ENCODE data around the gene XIRP2. TPM values are rescaled to one million over a fixed set of nuclear protein-coding genes. Genes with fewer than 3 reads are reported as not detected.

XIRP2 gene
- total and polyA plus RNA-seq, 10 of the 15 experiments (the other 5 are each of a cell fraction or from before 2014, with no cell fraction given), result 0.03 TPM; not detected in 9

GRCh38 chr2:166921261-166921896 lies 33.1 kb downstream of the XIRP2 start:
- intact Hi-C loops (cut with micrococcal nuclease; ENCODE audit: unreplicated experiment), result no loop called here
- Histone ChIP-seq H2AFZ (ENCODE audit: control insufficient read depth, low read depth, low read length) (no peak overlapping the region), H3K4me3 (no peak overlapping the region), H3K9ac (ENCODE audit: control insufficient read depth, insufficient read depth, low read length) (no peak overlapping the region), H4K20me1 (ENCODE audit: control insufficient read depth, insufficient read depth) (no peaks in the 10 kb centered on the region), H3K36me3 (ENCODE audit: control insufficient read depth in 2 of 2, insufficient read depth in 2 of 2, low read length in 1 of 2) (no peaks in the 10 kb centered on the region), H3K9me3 (replicated peaks; ENCODE audit: control insufficient read depth, insufficient read depth, low read length) (no peaks in the 10 kb centered on the region), H3K27me3 (replicated peaks in 1 of 2; ENCODE audit: control insufficient read depth in 2 of 2, insufficient read depth in 2 of 2, low read length in 1 of 2) (no peaks in the 10 kb centered on the region), H3K4me1 (ENCODE audit: control insufficient read depth, insufficient read depth, low read length) (no peaks in the 10 kb centered on the region), H3K4me2 (ENCODE audit: control insufficient read depth, insufficient read depth) (no peak overlapping the region), H3K79me2 (ENCODE audit: control insufficient read depth, insufficient read depth, low read length) (no peaks in the 10 kb centered on the region), H3K27ac (ENCODE audit: control insufficient read depth, insufficient read depth) (no peak overlapping the region)
- TF ChIP-seq TCF3 (IDR thresholded peaks at IDR 0.05; ENCODE audit: borderline replicate concordance, insufficient read depth, low read depth, low read length), result no peak
- no peak for TF ChIP-seq CTCF (IDR thresholded peaks at IDR 0.05 in 2 of 3, conservative IDR thresholded peaks at IDR 0.05 in 1 of 3; ENCODE audit: control insufficient read depth in 2 of 3, extremely low read depth in 1 of 3, insufficient read depth in 1 of 3, low read depth in 3 of 3, low read length in 3 of 3)
- TF ChIP-seq CBFB (IDR thresholded peaks at IDR 0.05; ENCODE audit: low read depth), result no peak
- TF ChIP-seq MYC (IDR thresholded peaks at IDR 0.05; ENCODE audit: insufficient read depth, insufficient read length, insufficient replicate concordance, low read length, severe bottlenecking), result no peak
- no TSS peak for BruUV-seq (replicated peaks)
- WGBS (ENCODE audit: insufficient coverage, insufficient replicate concordance, low lambda C conversion rate, missing lambda C conversion rate), result 17% methylated on average over 2 of the region's 2 CpGs
- ChIA-PET SMC1A (ENCODE audit: uncharacterized antibody, unreplicated experiment) (no interaction called here), CTCF (no interaction called here), POLR2A (no interaction called here), RAD21 (ENCODE audit: unreplicated experiment) (no interaction called here)
- DNase-seq (ENCODE audit: low read depth, low spot score) (no peak), FAIRE-seq (no peak), ATAC-seq (no peak)
- in situ Hi-C loops (cut with MboI), result no loop called here

- ChIA-PET POLR2A (no interaction called here), RAD21 (ENCODE audit: unreplicated experiment) (no interaction called here), SMC1A (ENCODE audit: uncharacterized antibody, unreplicated experiment) (no interaction called here), CTCF (no interaction called here)
- Histone ChIP-seq H4K20me1 (ENCODE audit: control insufficient read depth, insufficient read depth) (no peaks in the 10 kb centered on the region), H3K27me3 (replicated peaks in 1 of 2; ENCODE audit: control insufficient read depth in 2 of 2, insufficient read depth in 2 of 2, low read length in 1 of 2) (no peaks in the 10 kb centered on the region), H3K36me3 (ENCODE audit: control insufficient read depth in 2 of 2, insufficient read depth in 2 of 2, low read length in 1 of 2) (no peaks in the 10 kb centered on the region), H3K4me2 (ENCODE audit: control insufficient read depth, insufficient read depth) (no peak overlapping the region), H3K9me3 (replicated peaks; ENCODE audit: control insufficient read depth, insufficient read depth, low read length) (no peaks in the 10 kb centered on the region), H3K4me3 (no peak overlapping the region), H3K9ac (ENCODE audit: control insufficient read depth, insufficient read depth, low read length) (no peak overlapping the region), H3K27ac (ENCODE audit: control insufficient read depth, insufficient read depth) (no peak overlapping the region), H3K4me1 (ENCODE audit: control insufficient read depth, insufficient read depth, low read length) (no peaks in the 10 kb centered on the region), H3K79me2 (ENCODE audit: control insufficient read depth, insufficient read depth, low read length) (no peaks in the 10 kb centered on the region), H2AFZ (ENCODE audit: control insufficient read depth, low read depth, low read length) (no peak overlapping the region)
- BruUV-seq (replicated peaks), result no TSS peak
- FAIRE-seq, result no peak
- no peak for TF ChIP-seq GATAD2B (conservative IDR thresholded peaks at IDR 0.05; ENCODE audit: low read depth)
- TF ChIP-seq SP1 (IDR thresholded peaks at IDR 0.05; ENCODE audit: low read depth, low read length), result no peak
- TF ChIP-seq MEF2B (IDR thresholded peaks at IDR 0.05; ENCODE audit: partially characterized antibody, poor library complexity, severe bottlenecking), result no peak
- no peak for TF ChIP-seq FOXM1 (IDR thresholded peaks at IDR 0.05; ENCODE audit: low read depth, low read length)
- no peak for TF ChIP-seq PML (IDR thresholded peaks at IDR 0.05; ENCODE audit: low read length)
- no peak for TF ChIP-seq EP300 (IDR thresholded peaks at IDR 0.05; ENCODE audit: borderline replicate concordance in 1 of 2, control insufficient read depth in 1 of 2, low read depth in 2 of 2, low read length in 2 of 2)
- no peak for TF ChIP-seq RAD51 (IDR thresholded peaks at IDR 0.05)
- no peak for TF ChIP-seq CREB1 (IDR thresholded peaks at IDR 0.05; ENCODE audit: low read depth)
- TF ChIP-seq NR2C2 (IDR thresholded peaks at IDR 0.05; ENCODE audit: borderline replicate concordance, control insufficient read depth, insufficient read length, low read depth), result no peak
- no peak for TF ChIP-seq TCF7 (IDR thresholded peaks at IDR 0.05; ENCODE audit: borderline replicate concordance)
- TF ChIP-seq MLLT1 (IDR thresholded peaks at IDR 0.05), result no peak
- no peak for ATAC-seq
- no peak for DNase-seq (ENCODE audit: low read depth, low spot score)
- intact Hi-C loops (cut with micrococcal nuclease; ENCODE audit: unreplicated experiment), result no loop called here
- in situ Hi-C loops (cut with MboI), result no loop called here
Observed at GRCh38 chr2:166924967-166925366, 36.7 kb downstream of the XIRP2 start.
